Common myeloid progenitor, CD34-positive (primary cell): ENCODE measurements around the gene PEX14.

Experiments
- CTCF ChIA-PET: fragments of 350-600 bp; sonication (Branson Sonifier 250); formaldehyde crosslinking; loops from one replicate; lab custom pipeline; 2021; ENCODE audit warnings: antibody characterized with exemption; lab: Charles Lee
- POLR2A ChIA-PET: fragments of 350-600 bp; sonication (Branson Sonifier 250); formaldehyde crosslinking; loops from one replicate; lab custom pipeline; 2021; ENCODE audit warnings: antibody characterized with exemption; lab: Charles Lee
- DNase-seq, 3 donors: peaks; one replicate each; pipeline versions ENCODE4 v3.0.0 to v3.0.0-alpha.2; 2013
- H3K27ac ChIP-seq, 2 experiments: 1 replicate in 1 of 2; 2 replicates in 1 of 2; pipeline ENCODE4 v1.7.0; 2013; ENCODE audit warnings: inconsistent platforms in 2 of 2, low read length in 2 of 2, mild to moderate bottlenecking in 2 of 2, low read depth in 1 of 2, moderate library complexity in 1 of 2; ENCODE audit not compliant: severe bottlenecking in 2 of 2, insufficient read depth in 1 of 2, poor library complexity in 1 of 2
- H3K27me3 ChIP-seq, 5 experiments: replicated peaks in 2 of 5; 1 replicate in 3 of 5; 2 replicates in 2 of 5; pipeline versions ENCODE4 v1.6.1 to v1.7.0; 2013; ENCODE audit warnings: low read length in 4 of 5, mild to moderate bottlenecking in 2 of 5, moderate library complexity in 2 of 5, inconsistent platforms in 1 of 5; ENCODE audit not compliant: insufficient read depth in 5 of 5, control insufficient read depth in 4 of 5
- H3K36me3 ChIP-seq, 4 experiments: 1 replicate in 2 of 4; 2 replicates in 2 of 4; pipeline versions ENCODE4 v1.6.1 to v1.7.0; 2013; ENCODE audit warnings: low read length in 3 of 4, control low read depth in 1 of 4, mild to moderate bottlenecking in 1 of 4; ENCODE audit not compliant: control insufficient read depth in 4 of 4, insufficient read depth in 4 of 4
- H3K4me1 ChIP-seq, 4 experiments: 1 replicate in 3 of 4; 2 replicates in 1 of 4; pipeline versions ENCODE4 v1.6.1 to v1.7.1; 2013; ENCODE audit warnings: low read length in 3 of 4, mild to moderate bottlenecking in 3 of 4, control low read depth in 1 of 4, inconsistent platforms in 1 of 4, moderate library complexity in 1 of 4; ENCODE audit not compliant: control insufficient read depth in 4 of 4, insufficient read depth in 4 of 4; ENCODE audit errors: control extremely low read depth in 1 of 4
- H3K4me3 ChIP-seq, 7 experiments: 1 replicate in 4 of 7; 2 replicates in 3 of 7; pipeline versions ENCODE4 v1.5.1 to v1.7.0; 2013; ENCODE audit warnings: mild to moderate bottlenecking in 7 of 7, low read length in 6 of 7, moderate library complexity in 6 of 7, inconsistent platforms in 2 of 7, low read depth in 2 of 7, control low read depth in 1 of 7; ENCODE audit not compliant: insufficient read depth in 4 of 7, control insufficient read depth in 1 of 7; ENCODE audit errors: extremely low read depth in 1 of 7
- H3K9me3 ChIP-seq, 5 experiments: 1 replicate in 4 of 5; 2 replicates in 1 of 5; pipeline versions ENCODE4 v1.6.1 to v1.7.1; 2013; ENCODE audit warnings: low read length in 4 of 5, mild to moderate bottlenecking in 2 of 5, inconsistent platforms in 1 of 5, low read depth in 1 of 5, moderate library complexity in 1 of 5; ENCODE audit not compliant: control insufficient read depth in 4 of 5, insufficient read depth in 2 of 5; ENCODE audit errors: control extremely low read depth in 1 of 5
- WGBS: methylation state at CpG from one replicate; pipeline ENCODE4 v1.1.5; 2013; ENCODE audit not compliant: insufficient coverage; 5-methylcytosine and 5-hydroxymethylcytosine counted together

The PEX14 gene

DNA sequence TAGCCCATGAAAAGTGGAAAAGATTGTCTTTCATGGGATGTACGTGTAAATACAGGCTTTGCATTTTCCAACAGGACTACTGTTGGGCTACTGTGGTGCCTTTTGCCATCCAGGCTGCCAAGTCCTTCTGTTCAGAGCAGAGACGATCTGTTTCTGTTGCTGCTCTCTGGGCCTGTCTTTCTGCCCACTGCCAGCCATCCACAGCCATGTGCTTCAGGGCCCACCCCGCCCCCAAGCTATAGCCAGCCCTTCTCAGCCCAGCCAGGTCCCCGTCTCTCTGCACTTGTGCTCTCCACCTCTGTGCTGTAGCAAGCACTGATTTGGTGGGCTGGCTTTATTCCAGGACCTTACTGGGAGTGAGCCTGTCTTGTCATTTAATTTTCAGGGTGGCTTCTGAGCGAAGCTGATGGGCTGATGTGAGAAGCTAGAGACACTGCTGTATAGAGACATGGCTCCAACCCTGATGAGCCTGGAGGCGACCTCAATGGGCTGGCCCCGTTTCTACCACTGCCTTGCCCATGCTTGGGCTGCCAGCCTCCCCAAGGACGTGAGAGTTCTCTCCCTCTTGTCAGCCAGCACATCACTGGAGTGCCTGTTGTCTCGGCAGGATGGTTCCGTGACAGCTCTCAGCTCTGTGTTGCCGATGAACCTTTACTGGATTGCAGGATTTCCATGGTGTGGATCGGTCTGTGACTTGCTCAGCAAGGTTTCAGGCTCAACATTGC is 137.8 kb downstream of the PEX14 start:
- CTCF ChIA-PET = interaction anchor here (1.4 kb wide), 1 partner anchor 9 kb away, joined by 3 read pairs; no protein-coding TSS in a partner anchor

DNA sequence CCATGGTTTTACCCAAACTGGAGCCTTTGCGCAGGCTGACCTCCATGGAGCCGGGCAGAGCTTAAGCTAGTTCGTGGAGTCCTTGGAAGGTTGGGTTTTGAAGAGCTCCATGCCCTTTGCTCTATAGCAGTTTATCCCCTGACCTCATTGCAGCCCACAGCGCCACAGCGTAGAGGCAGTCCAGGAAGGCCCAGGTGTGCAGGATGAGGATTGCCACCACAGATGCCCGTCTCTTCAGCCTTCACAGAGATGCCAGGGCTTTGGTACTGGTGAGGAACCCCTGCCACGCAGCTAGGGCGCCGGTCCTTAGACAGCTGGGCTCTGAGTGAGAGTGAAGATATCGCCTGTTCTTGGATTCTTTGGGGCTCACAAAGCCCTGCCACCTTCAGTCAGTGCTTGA is 138.6 kb downstream of the PEX14 start:
- H3K27me3 ChIP-seq = no peaks in the 10 kb centered on the region
- H3K27ac ChIP-seq = no peak overlapping the region
- no peak for DNase-seq
- no peak overlapping the region for H3K4me3 ChIP-seq
- no peaks in the 10 kb centered on the region for H3K4me1 ChIP-seq
- POLR2A ChIA-PET = interaction anchor here (0.7 kb wide), 1 partner anchor 13 kb away, joined by 3 read pairs; no protein-coding TSS in a partner anchor
- 100% methylated on average over 9 of the region's 10 CpGs for WGBS
- no peaks in the 10 kb centered on the region for H3K9me3 ChIP-seq
- CTCF ChIA-PET = no interaction called here
- peaks cover 0 to 7% (median 3%) of the 10 kb centered on the region in 4 experiments for H3K36me3 ChIP-seq

More for the DNA sequence above, 137.8 kb downstream of the PEX14 start:
- 90% methylated on average over 12 of the region's 12 CpGs for WGBS
- H3K27me3 ChIP-seq = no peaks in the 10 kb centered on the region
- no peak overlapping the region for H3K27ac ChIP-seq
- no peaks in the 10 kb centered on the region for H3K9me3 ChIP-seq
- POLR2A ChIA-PET = interaction anchor here (0.7 kb wide), 1 partner anchor 13 kb away, joined by 3 read pairs; no protein-coding TSS in a partner anchor
- H3K4me3 ChIP-seq = no peak overlapping the region
- H3K36me3 ChIP-seq = peaks cover 0 to 3% (median 0%) of the 10 kb centered on the region in 4 experiments
- no peaks in the 10 kb centered on the region for H3K4me1 ChIP-seq
- DNase-seq = no peak

DNA sequence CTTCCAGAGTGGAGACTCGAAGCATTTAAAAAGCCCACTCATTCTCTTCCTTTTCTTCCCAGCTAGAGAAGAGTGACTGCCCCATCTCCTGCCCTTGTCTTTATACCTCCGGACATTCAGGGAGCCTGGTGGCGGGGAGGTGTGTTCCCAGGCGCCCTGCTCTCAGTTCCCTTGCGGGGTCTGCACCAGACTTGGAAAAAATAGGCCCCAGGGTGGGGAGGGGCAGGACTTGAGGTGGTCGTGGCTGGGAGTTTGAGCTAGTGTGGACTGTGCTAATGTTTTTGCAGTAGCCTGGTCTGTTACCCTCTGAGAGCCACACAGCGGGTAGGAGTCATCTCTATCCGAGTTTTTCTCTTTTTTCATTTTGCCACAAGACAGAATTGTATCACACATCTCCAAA is 139.1 kb downstream of the PEX14 start:
- ChIA-PET CTCF (no interaction called here), POLR2A (no interaction called here)
- no peak overlapping the region for H3K4me3 ChIP-seq
- H3K36me3 ChIP-seq = peaks cover 0 to 12% (median 5%) of the 10 kb centered on the region in 4 experiments
- DNase-seq = no peak
- no peaks in the 10 kb centered on the region for H3K4me1 ChIP-seq
- no peaks in the 10 kb centered on the region for H3K9me3 ChIP-seq
- 97% methylated on average over 5 of the region's 8 CpGs for WGBS
- no peak overlapping the region for H3K27ac ChIP-seq
- H3K27me3 ChIP-seq = no peaks in the 10 kb centered on the region

DNA sequence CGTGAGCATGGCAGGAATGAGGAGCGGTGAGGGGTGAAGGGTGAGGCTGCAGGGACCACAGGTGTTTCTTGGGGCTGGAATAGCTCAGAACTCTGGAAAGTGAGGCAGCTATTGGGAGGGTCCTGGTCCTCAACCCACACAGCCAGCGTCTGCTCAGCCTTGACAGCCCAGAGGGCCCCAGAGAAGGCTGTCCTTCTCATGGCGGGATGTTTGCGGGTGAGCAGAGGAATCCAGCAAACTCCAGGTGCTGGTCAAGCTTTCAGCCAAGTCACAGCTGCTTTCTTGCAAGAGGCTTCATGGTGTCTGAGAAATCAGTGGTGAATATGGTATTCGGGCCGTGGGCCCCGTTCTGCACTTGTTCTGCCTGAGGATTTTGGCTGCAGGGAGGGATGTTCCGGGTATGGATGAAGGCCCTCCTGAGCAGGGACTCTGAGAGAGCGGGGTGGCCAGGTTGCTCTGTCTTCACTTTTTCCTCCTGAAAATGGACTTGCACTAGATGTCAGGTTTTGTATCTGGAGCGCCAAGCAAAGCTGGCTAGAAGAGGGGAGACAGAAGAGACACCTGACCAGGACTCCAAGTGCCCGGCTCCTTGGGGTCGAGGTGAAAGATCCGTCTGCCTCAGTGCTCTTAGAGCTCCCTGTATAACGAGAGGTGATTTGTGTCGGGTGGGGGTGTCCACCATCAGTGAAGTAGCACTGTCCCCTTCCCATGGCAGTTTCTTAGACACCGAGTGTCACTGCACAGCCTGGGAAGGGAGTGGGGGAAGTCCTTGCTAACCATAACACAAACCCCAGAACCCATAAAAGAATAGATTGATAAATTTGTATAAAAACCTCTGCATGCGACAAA is 139.9 kb downstream of the PEX14 start:
- H3K27me3 ChIP-seq = no peaks in the 10 kb centered on the region
- peaks cover 0 to 13% (median 6%) of the 10 kb centered on the region in 4 experiments for H3K36me3 ChIP-seq
- ChIA-PET POLR2A (no interaction called here), CTCF (no interaction called here)
- 100% methylated on average over 11 of the region's 18 CpGs for WGBS
- H3K27ac ChIP-seq = no peak overlapping the region
- DNase-seq = no peak
- no peak overlapping the region for H3K4me3 ChIP-seq
- no peaks in the 10 kb centered on the region for H3K4me1 ChIP-seq
- no peaks in the 10 kb centered on the region for H3K9me3 ChIP-seq

DNA sequence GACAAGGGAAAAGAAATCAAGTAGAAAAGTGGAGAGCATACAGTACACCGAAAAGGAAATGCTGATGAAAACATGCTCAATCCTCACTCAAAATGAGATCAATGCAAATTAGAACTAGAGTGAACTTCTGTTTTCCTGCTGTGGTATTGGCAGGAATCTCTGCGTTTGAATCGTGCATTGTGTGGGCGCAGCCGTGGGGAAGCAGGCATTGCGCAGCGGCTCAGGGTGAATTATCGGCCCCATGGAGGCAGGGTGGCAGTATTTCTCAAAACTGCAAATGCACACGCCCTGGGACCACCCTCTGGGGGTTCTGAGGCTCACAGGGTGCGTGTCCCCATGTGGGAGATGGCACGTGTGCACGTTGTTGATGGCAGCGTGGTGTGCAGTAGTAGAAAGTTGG is 140.6 kb downstream of the PEX14 start:
- H3K27ac ChIP-seq = no peak overlapping the region
- no peaks in the 10 kb centered on the region for H3K27me3 ChIP-seq
- no peaks in the 10 kb centered on the region for H3K4me1 ChIP-seq
- WGBS = 95% methylated on average over 13 of the region's 13 CpGs
- no peak for DNase-seq
- H3K4me3 ChIP-seq = no peak overlapping the region
- peaks cover 0 to 13% (median 7%) of the 10 kb centered on the region in 4 experiments for H3K36me3 ChIP-seq
- ChIA-PET CTCF (no interaction called here), POLR2A (no interaction called here)
- H3K9me3 ChIP-seq = no peaks in the 10 kb centered on the region

DNA sequence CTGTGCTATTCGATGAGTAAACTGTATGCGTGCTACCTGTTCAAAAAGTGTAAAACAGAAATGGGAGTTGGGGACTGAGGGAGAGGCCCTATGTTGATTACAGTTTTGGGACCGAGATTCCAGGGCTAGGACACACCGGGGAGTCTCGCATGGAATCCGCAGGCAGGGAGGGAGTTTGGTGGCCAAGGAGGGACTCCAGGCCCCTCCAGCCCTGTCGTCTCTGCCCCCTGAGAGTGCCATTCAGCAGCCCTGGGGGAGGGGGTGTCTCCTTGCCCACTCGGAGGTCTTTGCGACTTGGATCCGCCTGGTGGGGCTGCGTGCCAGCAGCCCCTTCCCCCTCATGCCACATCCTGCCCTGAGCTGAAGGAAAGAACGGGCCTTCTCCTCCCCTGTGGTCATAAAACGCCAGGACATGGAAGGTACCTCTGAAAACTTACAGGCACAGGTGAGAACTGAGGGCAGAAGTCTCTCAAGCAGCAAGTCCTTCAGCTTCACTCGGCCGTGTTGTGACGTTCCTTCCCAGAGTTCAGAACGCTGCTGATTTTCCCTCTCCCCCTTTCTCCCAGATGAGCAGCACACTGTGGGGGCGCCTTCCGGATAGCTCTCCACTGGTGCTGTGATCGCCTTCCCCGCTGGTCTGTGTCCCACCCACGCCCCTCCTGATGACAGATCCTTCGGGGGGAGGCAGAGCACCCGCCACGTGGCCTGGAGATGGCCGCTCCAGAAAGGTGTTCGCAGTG is 141.4 kb downstream of the PEX14 start:
- H3K9me3 ChIP-seq = no peaks in the 10 kb centered on the region
- H3K27me3 ChIP-seq = no peaks in the 10 kb centered on the region
- WGBS = 92% methylated on average over 23 of the region's 27 CpGs
- ChIA-PET CTCF (no interaction called here), POLR2A (no interaction called here)
- peaks cover 0 to 13% (median 7%) of the 10 kb centered on the region in 4 experiments for H3K36me3 ChIP-seq
- DNase-seq = no peak
- H3K4me1 ChIP-seq = no peaks in the 10 kb centered on the region
- no peak overlapping the region for H3K4me3 ChIP-seq
- H3K27ac ChIP-seq = no peak overlapping the region
